ENCODE measurements around the gene BECN2. TPM values are rescaled to one million over a fixed set of nuclear protein-coding genes. Genes with fewer than 3 reads are reported as not detected.

Gene BECN2
- polyA plus RNA-seq, 2 of the 4 experiments (the other 2 are of a cell fraction): not detected

- TF ChIP-seq JUNB (IDR thresholded peaks at IDR 0.05): no peak
- TF ChIP-seq CHD2 (IDR thresholded peaks at IDR 0.05; ENCODE audit: low read length, partially characterized antibody): no peak
- no peak for TF ChIP-seq KDM5A (IDR thresholded peaks at IDR 0.05)
- TF ChIP-seq SMC3 (IDR thresholded peaks at IDR 0.05): no peak
- no peak for TF ChIP-seq HES2 (IDR thresholded peaks at IDR 0.05)
These were observed 18.7 kb downstream of the BECN2 start (continued) for GRCh38 chr1:241976229-241976628.

- FAIRE-seq (no peak), DNase-seq (ENCODE audit: low read depth in 1 of 2, low spot score in 1 of 2) (no peak), ATAC-seq (no peak)
- Histone ChIP-seq H3K9me3 (no peaks in the 10 kb centered on the region), H3K4me2 (no peak overlapping the region), H3K4me3 (no peak overlapping the region), H3K4me1 (no peaks in the 10 kb centered on the region), H3K27ac (no peak overlapping the region)
- POLR2A ChIA-PET: no interaction called here
- TF ChIP-seq CBX8 (IDR thresholded peaks at IDR 0.05) (no peak), CEBPB (IDR thresholded peaks at IDR 0.05) (no peak), REST (IDR thresholded peaks at IDR 0.05) (no peak), MAZ (IDR thresholded peaks at IDR 0.05; ENCODE audit: borderline replicate concordance, low read depth, low read length) (no peak), CHD2 (IDR thresholded peaks at IDR 0.05; ENCODE audit: low read length, partially characterized antibody) (no peak), PHF8 (IDR thresholded peaks at IDR 0.05; ENCODE audit: borderline replicate concordance, low read depth) (no peak), ELK1 (IDR thresholded peaks at IDR 0.05; ENCODE audit: low read depth, low read length) (no peak), CHD4 (IDR thresholded peaks at IDR 0.05; ENCODE audit: borderline replicate concordance) (no peak), FOSL2 (IDR thresholded peaks at IDR 0.05) (no peak), FOSL2 (CRISPR knock-in tag; IDR thresholded peaks at IDR 0.05) (no peak)
- 91% methylated on average over 18 of the region's 18 CpGs for WGBS (ENCODE audit: missing lambda C conversion rate)
- CTCF ChIA-PET: no interaction called here
These were observed 21.5 kb downstream of the BECN2 start for GRCh38 chr1:241979071-241979470.

- POLR2A ChIA-PET: no interaction called here
- no peak for ATAC-seq
- CTCF ChIA-PET: interaction anchor here (2.0 kb wide), 1 partner anchor 84 kb away, joined by 5 read pairs; no protein-coding TSS in a partner anchor
- no peak for DNase-seq (ENCODE audit: low read depth in 1 of 2, low spot score in 1 of 2)
- no peak for FAIRE-seq
- no peak overlapping the region for H3K4me3 ChIP-seq
- no peaks in the 10 kb centered on the region for H3K9me3 ChIP-seq
- H3K4me1 ChIP-seq: no peaks in the 10 kb centered on the region
- no peak for TF ChIP-seq ZNF302 (CRISPR knock-in tag; IDR thresholded peaks at IDR 0.05)
- no peak for TF ChIP-seq CBX8 (IDR thresholded peaks at IDR 0.05)
- no peak for TF ChIP-seq SMC3 (IDR thresholded peaks at IDR 0.05)
- TF ChIP-seq GATA3 (IDR thresholded peaks at IDR 0.05; ENCODE audit: borderline replicate concordance): no peak
- TF ChIP-seq RAD21 (conservative IDR thresholded peaks at IDR 0.05 in 1 of 2, IDR thresholded peaks at IDR 0.05 in 1 of 2): no peak
- TF ChIP-seq BCL3 (IDR thresholded peaks at IDR 0.05): no peak
- no peak for TF ChIP-seq POLR2AphosphoS2 (conservative IDR thresholded peaks at IDR 0.05; ENCODE audit: low read length)
- TF ChIP-seq E2F6 (IDR thresholded peaks at IDR 0.05; ENCODE audit: borderline replicate concordance, low read depth): no peak
- no peak for TF ChIP-seq FOSB (CRISPR knock-in tag; IDR thresholded peaks at IDR 0.05)
- TF ChIP-seq ATOH8 (CRISPR knock-in tag; IDR thresholded peaks at IDR 0.05; ENCODE audit: low read depth): no peak
- TF ChIP-seq BHLHE40 (IDR thresholded peaks at IDR 0.05; ENCODE audit: low read depth, low read length): no peak
- no peak for TF ChIP-seq RNF2 (IDR thresholded peaks at IDR 0.05; ENCODE audit: borderline replicate concordance, low read depth)
- H3K27ac ChIP-seq: no peak overlapping the region
- 83% methylated on average over 1 of the region's 1 CpG for WGBS (ENCODE audit: missing lambda C conversion rate)
- no peak overlapping the region for H3K4me2 ChIP-seq
These were observed 22.4 kb downstream of the BECN2 start for GRCh38 chr1:241979926-241980325.

All from A549 (cell line).